H9 (cell line): Measurements from ENCODE around the gene IRAG1. TPM values are rescaled to one million over a fixed set of nuclear protein-coding genes. Genes with fewer than 3 reads are reported as not detected.
A peak's percentile ranks its signal among the peaks of the same experiment; 100 is the strongest.

Source experiments
- DNase-seq: peaks from one replicate; pipeline ENCODE4 v3.0.0-alpha.2; 2017
- H2AFZ ChIP-seq: one replicate; pipeline ENCODE4 v1.6.1; 2013; ENCODE audit warnings: mild to moderate bottlenecking, low read length, control low read depth, moderate library complexity
- H2AK5ac ChIP-seq: 2 replicates; pipeline ENCODE4 v1.6.1; 2013; ENCODE audit warnings: low read length, control low read depth, mixed read lengths; ENCODE audit not compliant: insufficient read length
- H2BK120ac ChIP-seq: one replicate; pipeline ENCODE4 v1.6.1; 2013; ENCODE audit warnings: low read depth, mild to moderate bottlenecking, low read length, control low read depth, inconsistent platforms; ENCODE audit not compliant: poor library complexity, severe bottlenecking
- H2BK12ac ChIP-seq: 2 replicates; pipeline ENCODE4 v1.6.1; 2013; ENCODE audit warnings: low read length, control low read depth, mixed read lengths, low read depth; ENCODE audit not compliant: insufficient read length
- H2BK15ac ChIP-seq: 2 replicates; pipeline ENCODE4 v1.6.1; 2013; ENCODE audit warnings: low read depth, low read length, control low read depth
- H2BK20ac ChIP-seq: one replicate; pipeline ENCODE4 v1.6.1; 2013; ENCODE audit warnings: low read depth, mild to moderate bottlenecking, low read length, control low read depth, inconsistent platforms; ENCODE audit not compliant: poor library complexity, severe bottlenecking
- H2BK5ac ChIP-seq: 2 replicates; pipeline ENCODE4 v1.6.1; 2013; ENCODE audit warnings: low read length, control low read depth, mixed read lengths; ENCODE audit not compliant: insufficient read length
- H3K14ac ChIP-seq: 2 replicates; pipeline ENCODE4 v1.6.1; 2013; ENCODE audit warnings: low read length, control low read depth; ENCODE audit not compliant: insufficient read depth
- H3K18ac ChIP-seq: 2 replicates; pipeline ENCODE4 v1.6.1; 2013; ENCODE audit warnings: low read depth, mild to moderate bottlenecking, mixed read lengths, low read length, control low read depth; ENCODE audit not compliant: insufficient read length
- H3K23ac ChIP-seq: 2 replicates; pipeline ENCODE4 v1.6.1; 2013; ENCODE audit warnings: low read length, control low read depth, mixed read lengths, low read depth; ENCODE audit not compliant: insufficient read length
- H3K23me2 ChIP-seq: 2 replicates; pipeline ENCODE4 v1.6.1; 2013; ENCODE audit warnings: low read depth, mild to moderate bottlenecking, mixed read lengths, low read length, control low read depth; ENCODE audit not compliant: insufficient read length, poor library complexity, severe bottlenecking
- H3K27ac ChIP-seq: 2 replicates; pipeline ENCODE4 v1.5.1; 2013; ENCODE audit warnings: low read length, control low read depth, mixed read lengths, low read depth; ENCODE audit not compliant: insufficient read length
- H3K27me3 ChIP-seq: 2 replicates; pipeline ENCODE4 v1.6.1; 2013; ENCODE audit warnings: low read length, control low read depth, inconsistent platforms; ENCODE audit not compliant: insufficient read depth
- H3K4ac ChIP-seq: 2 replicates; pipeline ENCODE4 v1.6.1; 2013; ENCODE audit warnings: low read depth, mild to moderate bottlenecking, control low read depth, inconsistent platforms, low read length, moderate library complexity
- H3K4me1 ChIP-seq: 2 replicates; pipeline ENCODE4 v1.6.1; 2013; ENCODE audit warnings: low read length, control low read depth, inconsistent platforms; ENCODE audit not compliant: insufficient read depth
- H3K4me2 ChIP-seq: 2 replicates; pipeline ENCODE4 v1.6.1; 2013; ENCODE audit warnings: low read length, control low read depth, mixed read lengths; ENCODE audit not compliant: insufficient read length, insufficient read depth
- H3K56ac ChIP-seq: 2 replicates; pipeline ENCODE4 v1.6.1; 2013; ENCODE audit warnings: low read depth, mild to moderate bottlenecking, mixed read lengths, low read length, control low read depth; ENCODE audit not compliant: insufficient read length
- H3K79me1 ChIP-seq: 2 replicates; pipeline ENCODE4 v1.6.1; 2013; ENCODE audit warnings: low read depth, mild to moderate bottlenecking, moderate library complexity, low read length, control low read depth, inconsistent platforms; ENCODE audit not compliant: insufficient read depth, poor library complexity, severe bottlenecking
- H3K79me2 ChIP-seq: 2 replicates; pipeline ENCODE4 v1.6.1; 2013; ENCODE audit warnings: low read length, control low read depth, inconsistent platforms; ENCODE audit not compliant: insufficient read depth
- H3K9ac ChIP-seq: 2 replicates; pipeline ENCODE4 v1.6.1; 2013; ENCODE audit warnings: low read length, control low read depth, mixed read lengths; ENCODE audit not compliant: insufficient read length; ENCODE audit errors: extremely low read depth
- H3K9me3 ChIP-seq: one replicate; pipeline ENCODE4 v1.6.1; 2013; ENCODE audit warnings: low read depth, low read length, inconsistent platforms; ENCODE audit not compliant: control insufficient read depth
- H3T11ph ChIP-seq: one replicate; pipeline ENCODE4 v1.6.1; 2013; ENCODE audit warnings: mild to moderate bottlenecking, low read length, control low read depth, inconsistent platforms
- H4K20me1 ChIP-seq: one replicate; pipeline ENCODE4 v1.6.1; 2013; ENCODE audit not compliant: control insufficient read depth, insufficient read length, insufficient read depth
- H4K5ac ChIP-seq: 2 replicates; pipeline ENCODE4 v1.6.1; 2013; ENCODE audit warnings: low read depth, mild to moderate bottlenecking, mixed read lengths, low read length, control low read depth; ENCODE audit not compliant: insufficient read length
- H4K8ac ChIP-seq: replicated peaks from 2 replicates; pipeline ENCODE4 v1.6.1; 2013; ENCODE audit warnings: low read length, control low read depth, mixed read lengths, low read depth; ENCODE audit not compliant: insufficient read length
- H4K91ac ChIP-seq: 2 replicates; pipeline ENCODE4 v1.6.1; 2013; ENCODE audit warnings: low read depth, mild to moderate bottlenecking, moderate library complexity, mixed read lengths, low read length, control low read depth; ENCODE audit not compliant: insufficient read length
- H3K27ac Mint-ChIP-seq, 3 experiments: 2 replicates in 2 of 3; 3 replicates in 1 of 3; pipeline ENCODE4 v1.8.0; 2020 to 2021; ENCODE audit warnings: mixed read lengths in 3 of 3, mild to moderate bottlenecking in 1 of 3, moderate library complexity in 1 of 3
- H3K27me3 Mint-ChIP-seq: 2 replicates; pipeline ENCODE4 v1.8.0; 2021; ENCODE audit warnings: low read depth, mild to moderate bottlenecking, moderate library complexity, mixed read lengths
- H3K36me3 Mint-ChIP-seq, 3 experiments: 2 replicates in 2 of 3; 3 replicates in 1 of 3; pipeline ENCODE4 v1.8.0; 2020 to 2021; ENCODE audit warnings: low read depth in 3 of 3, mixed read lengths in 3 of 3; ENCODE audit not compliant: insufficient read depth in 1 of 3
- H3K4me1 Mint-ChIP-seq, 2 experiments: 2 replicates each; pipeline ENCODE4 v1.8.0; 2020; ENCODE audit warnings: mixed read lengths in 2 of 2
- H3K4me3 Mint-ChIP-seq, 2 experiments: 2 replicates in 1 of 2; 3 replicates in 1 of 2; pipeline ENCODE4 v1.8.0; 2020 to 2021; ENCODE audit warnings: mild to moderate bottlenecking in 2 of 2, mixed read lengths in 2 of 2, moderate library complexity in 1 of 2
- H3K9me3 Mint-ChIP-seq, 2 experiments: 2 replicates in 1 of 2; 3 replicates in 1 of 2; pipeline ENCODE4 v1.8.0; 2020; ENCODE audit warnings: mild to moderate bottlenecking in 2 of 2, mixed read lengths in 2 of 2, moderate library complexity in 1 of 2
- WGBS: extraction: QIAGEN DNeasy Blood & Tissue Kit; methylation state at CpG from one replicate; pipeline ENCODE4 v1.1.7; 2013; ENCODE audit warnings: missing lambda C conversion rate, low lambda C conversion rate, mixed read lengths; ENCODE audit not compliant: insufficient read length; ENCODE audit errors: extremely low coverage; 5-methylcytosine and 5-hydroxymethylcytosine counted together
- total RNA-seq: library from RNA; stranded (reverse); gene quantifications from 2 replicates; pipeline ENCODE4 v1.2.1, GENCODE V29; 2021
- TF ChIP-seq, protein P1 (sequence below): fragments of 200-600 bp; sonication (generic); conservative IDR thresholded peaks from 3 replicates; pipeline ENCODE4 v1.8.0; 2021; ENCODE audit warnings: antibody characterized with exemption, mild to moderate bottlenecking

Gene IRAG1
- total RNA-seq, 1 experiment from 2014 or later: 2.4 TPM

GRCh38 chr11:10688401-10688800, 5.2 kb downstream of the IRAG1 start:
- Histone ChIP-seq H4K8ac (no peak overlapping the region), H2BK12ac (no peak overlapping the region), H4K5ac (no peak overlapping the region), H4K91ac (no peak overlapping the region), H3K9me3 (no peaks in the 10 kb centered on the region), H3K27ac (no peak overlapping the region), H3K27me3 (no peaks in the 10 kb centered on the region), H2AFZ (no peak overlapping the region), H3K23me2 (no peaks in the 10 kb centered on the region), H3T11ph (no peak overlapping the region), H2BK120ac (no peak overlapping the region), H3K14ac (no peak overlapping the region), H2BK15ac (no peak overlapping the region), H3K4me1 (no peaks in the 10 kb centered on the region), H3K56ac (no peak overlapping the region), H2BK5ac (no peak overlapping the region), H3K4ac (no peak overlapping the region), H2BK20ac (no peak overlapping the region), H3K4me2 (no peak overlapping the region), H3K79me1 (no peaks in the 10 kb centered on the region), H3K23ac (no peak overlapping the region), H3K79me2 (no peaks in the 10 kb centered on the region), H3K18ac (no peak overlapping the region), H2AK5ac (no peak overlapping the region), H3K9ac (no peak overlapping the region), H4K20me1 (no peaks in the 10 kb centered on the region)
- WGBS: no CpG with 5 or more reads among the region's 2 CpGs
- H3K9me3 Mint-ChIP-seq: no peaks in the 10 kb centered on the region
- H3K27me3 Mint-ChIP-seq: no peaks in the 10 kb centered on the region
- TF ChIP-seq, protein P1, sequence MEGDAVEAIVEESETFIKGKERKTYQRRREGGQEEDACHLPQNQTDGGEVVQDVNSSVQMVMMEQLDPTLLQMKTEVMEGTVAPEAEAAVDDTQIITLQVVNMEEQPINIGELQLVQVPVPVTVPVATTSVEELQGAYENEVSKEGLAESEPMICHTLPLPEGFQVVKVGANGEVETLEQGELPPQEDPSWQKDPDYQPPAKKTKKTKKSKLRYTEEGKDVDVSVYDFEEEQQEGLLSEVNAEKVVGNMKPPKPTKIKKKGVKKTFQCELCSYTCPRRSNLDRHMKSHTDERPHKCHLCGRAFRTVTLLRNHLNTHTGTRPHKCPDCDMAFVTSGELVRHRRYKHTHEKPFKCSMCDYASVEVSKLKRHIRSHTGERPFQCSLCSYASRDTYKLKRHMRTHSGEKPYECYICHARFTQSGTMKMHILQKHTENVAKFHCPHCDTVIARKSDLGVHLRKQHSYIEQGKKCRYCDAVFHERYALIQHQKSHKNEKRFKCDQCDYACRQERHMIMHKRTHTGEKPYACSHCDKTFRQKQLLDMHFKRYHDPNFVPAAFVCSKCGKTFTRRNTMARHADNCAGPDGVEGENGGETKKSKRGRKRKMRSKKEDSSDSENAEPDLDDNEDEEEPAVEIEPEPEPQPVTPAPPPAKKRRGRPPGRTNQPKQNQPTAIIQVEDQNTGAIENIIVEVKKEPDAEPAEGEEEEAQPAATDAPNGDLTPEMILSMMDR: peak; percentile 56
- H3K27ac Mint-ChIP-seq: no peak overlapping the region
- H3K36me3 Mint-ChIP-seq: no peaks in the 10 kb centered on the region
- H3K4me3 Mint-ChIP-seq: no peak overlapping the region
- peaks cover 5 to 12% of the 10 kb centered on the region in 2 experiments; a peak in 3 of 4 replicates for H3K4me1 Mint-ChIP-seq
- DNase-seq: no peak
